ENCODE data around the gene NCAPG. TPM values are rescaled to one million over a fixed set of nuclear protein-coding genes. Genes with fewer than 3 reads are reported as not detected.

The NCAPG gene
- total RNA-seq, 1 donor from 2014 or later = 211 TPM

GRCh38 chr4:17875402-17876070 is 64.8 kb downstream of the NCAPG start:
- H3K36me3 ChIP-seq = no peaks in the 10 kb centered on the region
- peaks cover 8% of the 10 kb centered on the region for H3K9me3 Mint-ChIP-seq
- H3K4me1 Mint-ChIP-seq = no peaks in the 10 kb centered on the region
- H3K9me3 ChIP-seq (ENCODE audit: low read depth) = no peaks in the 10 kb centered on the region
- H3K27me3 Mint-ChIP-seq (ENCODE audit: insufficient read depth, low read depth) = no peaks in the 10 kb centered on the region
- H3K27ac ChIP-seq = no peak overlapping the region
- H3K4me3 ChIP-seq = no peak overlapping the region
- H3F3A ChIP-seq (ENCODE audit: low read depth) = no peaks in the 10 kb centered on the region
- H3K4me2 ChIP-seq = no peak overlapping the region
- TF ChIP-seq EZH2phosphoT487 (IDR thresholded peaks at IDR 0.05) (no peak), CTCF (IDR thresholded peaks at IDR 0.05) (no peak), EZH2 (IDR thresholded peaks at IDR 0.05) (no peak)
- H3K9ac ChIP-seq = no peak overlapping the region
- H3K4me3 Mint-ChIP-seq = no peak overlapping the region
- no peaks in the 10 kb centered on the region for H3K27me3 ChIP-seq
- no peaks in the 10 kb centered on the region for H4K20me1 ChIP-seq (ENCODE audit: low read depth)
- no peak overlapping the region for H3K27ac Mint-ChIP-seq
- no peaks in the 10 kb centered on the region for H3K4me1 ChIP-seq
- DNase-seq (ENCODE audit: low spot score) = no peak
- H3K36me3 Mint-ChIP-seq = peaks cover 16% of the 10 kb centered on the region
- no peak overlapping the region for H2AFZ ChIP-seq (replicated peaks)
- H3K79me2 ChIP-seq (ENCODE audit: low read depth) = no peaks in the 10 kb centered on the region

- Histone ChIP-seq H4K20me1 (ENCODE audit: low read depth) (no peaks in the 10 kb centered on the region), H2AFZ (replicated peaks) (no peak overlapping the region), H3K4me3 (no peak overlapping the region), H3K9me3 (ENCODE audit: low read depth) (no peaks in the 10 kb centered on the region), H3K4me1 (no peaks in the 10 kb centered on the region), H3F3A (ENCODE audit: low read depth) (no peaks in the 10 kb centered on the region), H3K9ac (no peak overlapping the region), H3K36me3 (no peaks in the 10 kb centered on the region), H3K4me2 (no peak overlapping the region), H3K27ac (no peak overlapping the region), H3K27me3 (no peaks in the 10 kb centered on the region), H3K79me2 (ENCODE audit: low read depth) (no peaks in the 10 kb centered on the region)
- Mint-ChIP-seq H3K4me1 (no peaks in the 10 kb centered on the region), H3K9me3 (peaks cover 8% of the 10 kb centered on the region), H3K36me3 (peaks cover 16% of the 10 kb centered on the region), H3K27ac (no peak overlapping the region), H3K27me3 (ENCODE audit: insufficient read depth, low read depth) (no peaks in the 10 kb centered on the region), H3K4me3 (no peak overlapping the region)
- TF ChIP-seq CTCF (IDR thresholded peaks at IDR 0.05) = no peak
- TF ChIP-seq EZH2 (IDR thresholded peaks at IDR 0.05) = no peak
- no peak for TF ChIP-seq EZH2phosphoT487 (IDR thresholded peaks at IDR 0.05)
- DNase-seq (ENCODE audit: low spot score) = no peak
These were observed 66.2 kb downstream of the NCAPG start for GRCh38 chr4:17876943-17877342.

- H3K4me1 ChIP-seq = no peaks in the 10 kb centered on the region
- no peaks in the 10 kb centered on the region for H3K36me3 ChIP-seq
- Mint-ChIP-seq H3K4me3 (no peak overlapping the region), H3K36me3 (peaks cover 16% of the 10 kb centered on the region), H3K27ac (no peak overlapping the region), H3K9me3 (peaks cover 8% of the 10 kb centered on the region), H3K4me1 (no peaks in the 10 kb centered on the region), H3K27me3 (ENCODE audit: insufficient read depth, low read depth) (no peaks in the 10 kb centered on the region)
- no peak overlapping the region for H2AFZ ChIP-seq (replicated peaks)
- TF ChIP-seq CTCF (IDR thresholded peaks at IDR 0.05) (no peak), EZH2phosphoT487 (IDR thresholded peaks at IDR 0.05) (no peak), EZH2 (IDR thresholded peaks at IDR 0.05) (no peak)
- H3K79me2 ChIP-seq (ENCODE audit: low read depth) = no peaks in the 10 kb centered on the region
- H3K27ac ChIP-seq = no peak overlapping the region
- DNase-seq (ENCODE audit: low spot score) = no peak
- no peak overlapping the region for H3K4me3 ChIP-seq
- no peaks in the 10 kb centered on the region for H3K9me3 ChIP-seq (ENCODE audit: low read depth)
- no peaks in the 10 kb centered on the region for H3F3A ChIP-seq (ENCODE audit: low read depth)
- no peaks in the 10 kb centered on the region for H4K20me1 ChIP-seq (ENCODE audit: low read depth)
- no peaks in the 10 kb centered on the region for H3K27me3 ChIP-seq
- H3K4me2 ChIP-seq = no peak overlapping the region
- no peak overlapping the region for H3K9ac ChIP-seq
These were observed 66.9 kb downstream of the NCAPG start for GRCh38 chr4:17877661-17878060.

Measured in neural progenitor cell (in vitro differentiated cells).